Right kidney (tissue), 1 donor: ENCODE measurements around the gene MARF1.
"Not testable (repeated sequence)": the region's sequence is repeated elsewhere in the genome, so short reads cannot be mapped to it uniquely, and the experiment has no call there.

Source experiments
- DNase-seq: peaks from one replicate; pipeline ENCODE4 v3.0.0-alpha.2; 2016

MARF1 gene

GRCh38 chr16:15570666-15571065, 72.3 kb downstream of the MARF1 start:
- not testable (repeated sequence) for DNase-seq

GRCh38 chr16:15567823-15568222, 75.1 kb downstream of the MARF1 start:
- DNase-seq, result no peak

- no peak for DNase-seq
Observed at GRCh38 chr16:15566095-15566494, 76.9 kb downstream of the MARF1 start.

DNA sequence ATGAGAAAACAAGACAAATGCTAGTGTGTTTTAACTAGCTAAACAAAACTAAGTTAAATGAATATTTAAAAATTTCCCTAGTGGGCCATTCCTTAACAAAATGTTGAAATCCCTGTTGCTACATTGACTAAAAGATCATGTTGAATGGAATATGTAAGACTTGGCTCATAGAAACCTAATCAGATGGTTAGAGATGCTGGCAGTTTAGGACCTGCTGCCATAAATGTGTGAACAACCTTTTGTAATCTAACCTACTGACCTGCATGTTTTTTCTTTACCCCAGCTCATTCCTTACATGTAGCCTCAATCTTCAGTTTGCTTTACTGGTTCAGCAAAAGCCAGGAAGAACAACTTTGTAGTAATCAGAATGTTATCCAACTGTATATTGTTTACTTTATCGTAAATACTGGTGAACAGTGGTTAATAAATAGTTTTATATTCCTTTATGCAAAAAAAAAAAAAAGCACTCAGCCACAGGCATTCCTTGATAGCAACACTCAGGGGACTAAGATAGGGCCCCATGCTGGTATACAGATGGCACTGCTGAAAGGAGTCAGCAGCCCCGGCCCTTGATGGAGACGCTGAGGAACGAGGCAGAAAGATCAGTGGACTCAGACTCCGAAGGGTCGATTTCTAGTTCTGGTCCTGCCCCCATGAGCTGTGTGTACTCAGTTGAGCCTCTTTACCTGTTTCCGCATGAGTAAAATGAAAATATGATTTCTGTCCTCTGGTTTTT, 78.2 kb downstream of the MARF1 start:
- DNase-seq, result no peak

- DNase-seq, result no peak
Observed at GRCh38 chr16:15559176-15559575, 83.8 kb downstream of the MARF1 start.

GRCh38 chr16:15557258-15557657, 85.7 kb downstream of the MARF1 start:
- no peak for DNase-seq

DNA sequence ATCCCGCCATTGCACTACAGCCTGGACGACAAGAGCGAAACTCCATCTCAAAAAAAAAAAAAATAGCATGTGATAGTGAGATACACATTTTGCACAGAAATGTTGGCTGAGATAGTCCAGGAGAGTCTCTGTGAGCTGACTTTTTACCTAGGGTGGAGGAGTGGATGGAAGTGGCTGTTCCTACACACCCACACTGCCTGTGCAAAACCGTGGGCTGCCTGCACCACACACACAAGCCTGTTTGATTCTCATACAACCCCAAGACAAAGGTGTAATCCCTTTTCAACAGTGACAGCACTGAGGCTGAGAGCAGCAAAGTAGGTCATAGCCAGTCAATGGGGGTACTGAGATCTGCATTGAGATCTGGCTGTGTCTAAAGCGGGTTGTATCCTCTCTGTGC, 86.8 kb downstream of the MARF1 start:
- no peak for DNase-seq

DNA sequence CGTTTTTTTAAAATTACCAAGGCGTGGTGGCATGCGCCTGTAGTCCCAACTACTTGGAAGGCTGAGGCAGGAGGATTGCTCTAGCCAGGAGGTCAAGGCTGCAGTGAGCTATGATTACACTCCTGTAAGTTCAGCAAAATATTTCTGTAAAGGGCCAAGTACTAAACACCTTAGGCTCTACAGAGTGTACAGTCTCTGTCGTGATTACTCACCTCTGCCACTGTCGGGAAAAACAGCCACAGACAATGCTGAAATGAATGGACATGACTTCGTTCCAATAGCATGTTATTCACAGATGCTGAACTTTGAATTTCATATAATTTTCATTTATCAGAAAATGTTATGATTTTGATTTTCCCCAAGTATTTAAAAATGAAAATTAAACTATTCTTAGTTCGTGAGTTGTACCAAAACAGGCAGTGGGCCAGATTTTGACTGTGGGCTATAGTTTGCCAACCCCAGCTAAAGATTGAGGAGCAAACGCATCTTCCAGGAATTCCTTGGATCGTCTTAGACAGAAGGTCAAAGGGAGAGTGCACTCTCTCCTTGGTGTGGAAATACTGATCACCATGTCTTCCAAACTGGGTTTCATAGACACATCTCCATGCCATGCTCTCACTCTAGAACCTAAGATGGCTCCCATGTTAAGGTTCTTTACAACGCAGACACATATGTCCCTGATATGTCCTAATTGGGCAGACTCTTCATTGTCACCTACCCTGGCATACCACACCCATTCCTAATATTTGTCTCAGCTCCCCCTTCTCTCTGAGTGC, 89.5 kb downstream of the MARF1 start:
- no peak for DNase-seq

GRCh38 chr16:15552507-15552906, 90.4 kb downstream of the MARF1 start:
- DNase-seq, result no peak

GRCh38 chr16:15548482-15548891, 94.5 kb downstream of the MARF1 start:
- DNase-seq, result no peak

GRCh38 chr16:15547768-15548096, 95.2 kb downstream of the MARF1 start:
- DNase-seq, result no peak

DNA sequence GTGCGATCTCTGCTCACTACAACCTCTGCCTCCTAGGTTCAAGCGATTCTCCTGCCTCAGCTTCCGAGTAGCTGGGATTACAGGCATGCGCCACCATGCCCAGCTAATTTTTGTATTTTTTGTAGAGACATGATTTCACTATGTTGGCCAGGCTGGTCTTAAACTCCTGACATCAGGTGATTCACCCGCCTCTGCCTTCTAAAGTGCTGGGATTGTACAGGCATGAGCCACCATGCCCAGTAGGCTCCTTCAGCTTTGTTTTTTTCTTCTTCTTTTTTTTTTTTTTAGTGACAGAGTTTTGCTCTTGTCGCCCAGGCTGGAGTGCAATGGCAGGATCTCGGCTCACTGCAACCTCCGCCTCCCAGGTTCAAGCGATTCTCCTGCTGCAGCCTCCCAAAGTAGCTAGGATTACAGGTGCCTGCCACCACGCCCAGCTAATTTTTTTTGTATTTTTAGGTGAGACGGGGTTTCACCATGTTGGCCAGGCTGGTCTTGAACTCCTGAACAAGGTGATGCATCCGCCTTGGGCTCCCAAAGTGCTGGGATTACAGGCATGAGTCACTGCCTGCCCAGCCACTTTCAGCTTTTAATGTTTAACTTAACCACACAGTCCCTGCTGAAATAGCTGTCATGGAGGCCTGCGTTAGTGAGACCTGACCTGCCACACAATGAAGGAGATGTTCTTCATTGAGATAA, 95.7 kb downstream of the MARF1 start:
- not testable (repeated sequence) for DNase-seq

DNA sequence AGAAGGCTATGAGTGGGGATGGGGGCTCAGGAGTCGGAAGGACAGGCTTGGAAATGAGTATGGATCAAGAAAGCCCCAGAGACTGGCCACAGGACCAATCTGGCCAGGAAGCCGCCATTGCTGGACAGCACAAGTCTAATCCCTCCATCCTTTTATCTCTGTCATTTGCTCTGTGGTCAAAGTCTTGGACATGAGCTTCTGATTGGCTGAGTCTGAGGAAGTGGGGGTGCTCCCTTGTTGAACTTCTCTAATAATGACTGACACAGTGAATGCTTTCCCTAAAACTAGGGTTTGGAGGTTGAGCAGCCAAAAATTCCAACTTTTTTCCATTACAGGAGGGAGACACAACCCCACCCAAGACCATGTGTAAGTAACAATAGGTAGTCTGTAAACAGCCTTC, 97.4 kb downstream of the MARF1 start:
- DNase-seq, result no peak

GRCh38 chr16:15544405-15544804, 98.5 kb downstream of the MARF1 start:
- DNase-seq, result no peak
